ENCODE data around the gene MAPK10.

DNA sequence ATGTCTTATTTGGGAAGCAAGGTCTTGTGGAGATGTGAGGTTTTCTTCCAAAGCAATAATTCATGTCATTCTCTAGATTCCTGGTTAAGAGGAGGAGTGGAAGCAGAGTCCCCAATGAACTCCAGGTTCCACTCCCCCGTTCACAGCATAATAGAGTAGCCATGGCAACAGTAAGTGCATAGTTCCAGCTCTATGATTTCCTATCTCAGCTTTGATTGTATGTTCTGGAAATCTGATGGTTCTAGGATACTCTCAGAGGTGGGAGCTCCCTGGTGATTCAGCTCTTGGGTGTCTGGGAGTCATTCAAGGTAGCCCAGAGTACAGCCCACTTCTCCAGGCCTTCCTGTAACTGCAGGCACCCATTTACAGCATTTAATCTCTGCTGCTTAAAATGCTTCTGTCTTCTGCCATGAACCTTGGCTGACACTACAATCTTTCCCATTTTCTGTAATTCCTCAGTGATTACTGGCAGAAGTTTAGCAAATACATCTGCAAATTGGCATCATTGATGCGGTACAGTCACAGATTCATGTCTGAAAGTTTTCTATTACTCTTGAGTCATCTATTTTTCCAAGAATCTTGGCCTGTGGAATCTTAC is 242.0 kb downstream of the MAPK10 start:
- TF ChIP-seq, protein P1, sequence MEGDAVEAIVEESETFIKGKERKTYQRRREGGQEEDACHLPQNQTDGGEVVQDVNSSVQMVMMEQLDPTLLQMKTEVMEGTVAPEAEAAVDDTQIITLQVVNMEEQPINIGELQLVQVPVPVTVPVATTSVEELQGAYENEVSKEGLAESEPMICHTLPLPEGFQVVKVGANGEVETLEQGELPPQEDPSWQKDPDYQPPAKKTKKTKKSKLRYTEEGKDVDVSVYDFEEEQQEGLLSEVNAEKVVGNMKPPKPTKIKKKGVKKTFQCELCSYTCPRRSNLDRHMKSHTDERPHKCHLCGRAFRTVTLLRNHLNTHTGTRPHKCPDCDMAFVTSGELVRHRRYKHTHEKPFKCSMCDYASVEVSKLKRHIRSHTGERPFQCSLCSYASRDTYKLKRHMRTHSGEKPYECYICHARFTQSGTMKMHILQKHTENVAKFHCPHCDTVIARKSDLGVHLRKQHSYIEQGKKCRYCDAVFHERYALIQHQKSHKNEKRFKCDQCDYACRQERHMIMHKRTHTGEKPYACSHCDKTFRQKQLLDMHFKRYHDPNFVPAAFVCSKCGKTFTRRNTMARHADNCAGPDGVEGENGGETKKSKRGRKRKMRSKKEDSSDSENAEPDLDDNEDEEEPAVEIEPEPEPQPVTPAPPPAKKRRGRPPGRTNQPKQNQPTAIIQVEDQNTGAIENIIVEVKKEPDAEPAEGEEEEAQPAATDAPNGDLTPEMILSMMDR (IDR thresholded peaks at IDR 0.05; ENCODE audit: low read depth, low read length): no peak
- no peak for TF ChIP-seq EZH2phosphoT487 (IDR thresholded peaks at IDR 0.05; ENCODE audit: low read depth)
